Mesothelial cell of epicardium (in vitro differentiated cells): ENCODE data around the gene QRICH2. TPM values are rescaled to one million over a fixed set of nuclear protein-coding genes. Genes with fewer than 3 reads are reported as not detected.
"Not testable (repeated sequence)": the region's sequence is repeated elsewhere in the genome, so short reads cannot be mapped to it uniquely, and the experiment has no call there.

ENCODE experiments used
- DNase-seq, 2 experiments: peaks; one replicate each; pipeline ENCODE4 v3.0.0; 2021; ENCODE audit warnings: low spot score in 2 of 2; ENCODE audit not compliant: unreplicated experiment in 2 of 2
- H3K27ac Mint-ChIP-seq: 2 replicates; pipeline ENCODE4 v1.8.0; 2021; ENCODE audit warnings: mixed read lengths
- H3K27me3 Mint-ChIP-seq: 2 replicates; pipeline ENCODE4 v1.8.0; 2021; ENCODE audit warnings: low read depth, mixed read lengths
- H3K36me3 Mint-ChIP-seq: 2 replicates; pipeline ENCODE4 v1.8.0; 2021; ENCODE audit warnings: mixed read lengths
- H3K4me1 Mint-ChIP-seq: 2 replicates; pipeline ENCODE4 v1.8.0; 2021; ENCODE audit warnings: mixed read lengths
- H3K4me3 Mint-ChIP-seq: 2 replicates; pipeline ENCODE4 v1.8.0; 2021; ENCODE audit warnings: mild to moderate bottlenecking, moderate library complexity, mixed read lengths
- H3K9me3 Mint-ChIP-seq: 2 replicates; pipeline ENCODE4 v1.8.0; 2021; ENCODE audit warnings: mixed read lengths
- total RNA-seq: library from RNA; stranded (reverse); gene quantifications from 3 replicates; pipeline ENCODE4 v1.2.1, GENCODE V29; 2021
- TF ChIP-seq, protein P1 (sequence below): fragments of 200-600 bp; sonication (generic); IDR thresholded peaks from one replicate; pipeline ENCODE4 v1.5.0; 2021; ENCODE audit warnings: antibody characterized with exemption; ENCODE audit not compliant: unreplicated experiment

Gene QRICH2
- total RNA-seq, 1 donor from 2014 or later, result 7.2 TPM

DNA sequence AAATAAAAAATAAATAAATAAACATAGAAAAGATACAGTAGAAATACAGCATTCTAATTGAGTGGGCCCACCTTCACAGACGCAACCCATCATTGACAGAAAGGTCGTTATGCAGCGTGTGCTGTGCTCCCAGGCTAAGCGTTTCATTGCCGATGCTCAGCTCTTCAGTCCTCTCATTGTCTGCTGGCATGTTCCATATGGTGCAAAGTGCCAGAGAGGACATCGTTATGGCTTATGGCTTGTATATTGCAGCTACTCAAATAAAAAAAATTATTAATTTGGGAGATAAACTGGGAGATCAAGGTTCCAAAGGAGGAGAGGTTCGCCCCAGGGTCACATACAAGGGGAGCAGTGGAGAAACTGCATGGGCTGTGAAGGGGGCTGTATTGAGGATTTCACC lies 54.2 kb downstream of the QRICH2 start:
- Mint-ChIP-seq H3K27me3 (no peaks in the 10 kb centered on the region), H3K9me3 (peaks cover 3% of the 10 kb centered on the region), H3K36me3 (no peaks in the 10 kb centered on the region), H3K27ac (no peak overlapping the region), H3K4me1 (peaks cover 9% of the 10 kb centered on the region), H3K4me3 (no peak overlapping the region)
- TF ChIP-seq, protein P1, sequence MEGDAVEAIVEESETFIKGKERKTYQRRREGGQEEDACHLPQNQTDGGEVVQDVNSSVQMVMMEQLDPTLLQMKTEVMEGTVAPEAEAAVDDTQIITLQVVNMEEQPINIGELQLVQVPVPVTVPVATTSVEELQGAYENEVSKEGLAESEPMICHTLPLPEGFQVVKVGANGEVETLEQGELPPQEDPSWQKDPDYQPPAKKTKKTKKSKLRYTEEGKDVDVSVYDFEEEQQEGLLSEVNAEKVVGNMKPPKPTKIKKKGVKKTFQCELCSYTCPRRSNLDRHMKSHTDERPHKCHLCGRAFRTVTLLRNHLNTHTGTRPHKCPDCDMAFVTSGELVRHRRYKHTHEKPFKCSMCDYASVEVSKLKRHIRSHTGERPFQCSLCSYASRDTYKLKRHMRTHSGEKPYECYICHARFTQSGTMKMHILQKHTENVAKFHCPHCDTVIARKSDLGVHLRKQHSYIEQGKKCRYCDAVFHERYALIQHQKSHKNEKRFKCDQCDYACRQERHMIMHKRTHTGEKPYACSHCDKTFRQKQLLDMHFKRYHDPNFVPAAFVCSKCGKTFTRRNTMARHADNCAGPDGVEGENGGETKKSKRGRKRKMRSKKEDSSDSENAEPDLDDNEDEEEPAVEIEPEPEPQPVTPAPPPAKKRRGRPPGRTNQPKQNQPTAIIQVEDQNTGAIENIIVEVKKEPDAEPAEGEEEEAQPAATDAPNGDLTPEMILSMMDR, result no peak
- DNase-seq, result no peak

DNA sequence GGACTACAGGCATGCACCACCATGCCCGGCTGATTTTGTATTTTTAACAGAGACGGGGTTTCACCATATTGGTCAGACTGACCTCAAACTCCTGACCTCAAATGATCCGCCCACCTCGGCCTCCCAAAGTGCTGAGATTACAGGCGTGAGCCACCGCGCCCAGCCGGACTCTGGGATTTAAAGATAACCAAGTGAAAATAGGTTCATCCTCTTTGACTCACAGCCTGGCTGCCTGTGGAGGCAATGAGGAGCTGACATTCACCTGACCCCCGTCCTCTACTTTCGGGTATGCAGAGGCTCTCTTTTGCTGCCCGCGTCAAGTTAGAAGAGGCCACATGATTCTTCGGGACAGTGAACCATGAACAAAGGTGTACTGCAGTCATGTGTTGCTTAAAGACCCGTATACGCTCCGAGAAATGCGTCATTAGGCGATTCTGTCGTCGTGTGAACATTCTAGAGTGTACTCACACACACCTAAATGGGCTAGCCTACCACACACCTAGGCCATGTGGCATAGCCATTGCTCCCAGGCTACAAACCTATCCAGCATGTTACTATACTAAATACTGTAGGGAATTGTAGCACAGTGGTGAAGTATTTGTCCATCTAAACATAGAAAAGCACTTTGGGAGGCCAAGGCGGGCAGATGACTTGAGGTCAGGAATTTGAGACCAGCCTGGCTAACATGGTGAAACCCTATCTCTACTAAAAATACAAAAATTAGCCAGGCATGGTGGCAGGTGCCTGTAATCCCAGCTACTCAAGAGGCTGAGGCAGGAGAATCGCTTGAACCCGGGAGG lies 54.9 kb downstream of the QRICH2 start:
- H3K36me3 Mint-ChIP-seq, DNase-seq, H3K27me3 Mint-ChIP-seq, H3K4me3 Mint-ChIP-seq, H3K9me3 Mint-ChIP-seq, H3K27ac Mint-ChIP-seq, H3K4me1 Mint-ChIP-seq: not testable (repeated sequence)

DNA sequence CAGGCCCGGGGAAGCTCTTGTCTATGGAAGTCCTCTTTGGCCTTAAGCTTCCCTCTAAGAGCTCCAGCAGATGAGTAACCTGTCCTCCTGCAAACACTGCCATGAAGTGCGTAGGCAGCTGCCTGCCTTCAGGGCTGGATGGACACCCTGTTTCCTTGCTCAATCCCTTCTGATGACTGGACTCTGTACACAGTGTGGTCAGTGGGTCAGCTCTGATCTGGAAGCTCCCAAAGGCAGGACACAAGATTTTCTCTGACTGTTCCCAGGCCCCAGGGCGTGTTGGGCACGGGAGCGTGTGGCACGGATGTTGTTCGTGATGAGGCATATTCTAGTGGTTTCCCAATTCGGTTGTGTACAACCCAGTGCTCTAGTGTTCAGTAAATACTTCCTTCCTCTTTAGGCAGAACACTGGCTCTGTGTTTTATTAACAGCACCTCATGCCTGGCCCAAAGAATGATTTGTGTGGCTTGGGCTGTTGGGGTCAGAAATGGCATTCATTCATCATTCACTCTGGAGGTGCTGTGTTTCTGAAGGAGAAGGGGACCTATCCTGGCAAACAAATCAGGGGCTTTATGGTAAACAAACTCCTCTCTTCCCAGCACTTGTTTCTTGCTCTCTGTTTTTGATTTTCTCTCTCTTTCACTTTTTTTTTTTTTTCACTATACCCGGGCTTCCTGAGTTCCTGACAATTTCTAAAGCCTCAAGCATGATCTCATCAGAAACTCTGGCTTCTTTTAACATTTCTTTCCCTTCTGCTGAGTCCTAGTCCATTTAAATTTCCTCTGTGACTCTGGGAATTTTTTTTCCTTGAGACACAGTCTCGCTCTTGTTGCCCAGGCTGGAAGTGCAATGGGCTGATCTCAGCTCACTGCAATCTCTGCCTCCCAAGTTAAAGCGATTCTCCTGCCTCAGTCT lies 55.8 kb downstream of the QRICH2 start:
- H3K4me3 Mint-ChIP-seq, result no peak overlapping the region
- H3K27ac Mint-ChIP-seq, result peak overlapping the region; percentile 85
- TF ChIP-seq, protein P1, result no peak
- H3K9me3 Mint-ChIP-seq, result peaks cover 3% of the 10 kb centered on the region
- no peaks in the 10 kb centered on the region for H3K36me3 Mint-ChIP-seq
- no peak for DNase-seq
- peaks cover 7% of the 10 kb centered on the region for H3K4me1 Mint-ChIP-seq
- H3K27me3 Mint-ChIP-seq, result no peaks in the 10 kb centered on the region

DNA sequence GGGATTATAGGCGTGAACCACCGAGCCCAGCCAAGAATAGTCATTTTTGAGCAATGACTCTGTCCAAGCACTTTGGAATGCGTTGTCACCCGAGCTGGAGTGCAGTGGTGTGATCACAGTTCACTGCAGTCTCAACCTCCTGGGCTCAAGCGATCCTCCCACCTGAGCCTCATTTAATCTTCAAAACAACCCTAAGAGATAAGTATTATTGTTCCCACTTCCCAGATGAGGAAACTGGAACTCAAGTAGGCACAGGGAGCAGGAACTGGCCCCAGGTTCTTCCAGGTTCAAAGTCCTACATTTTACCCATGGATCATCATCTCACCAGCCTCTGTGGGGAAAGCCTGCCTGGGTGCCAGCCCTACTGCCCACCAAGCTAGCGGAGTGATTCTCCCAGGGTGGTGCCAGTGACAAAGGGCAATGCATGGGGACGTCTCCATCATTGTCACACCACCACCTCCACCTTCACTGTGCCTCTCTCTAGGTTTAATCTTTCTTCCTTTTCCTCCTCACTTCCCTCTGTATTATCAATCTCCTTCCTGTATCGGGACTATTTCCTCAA lies 56.5 kb downstream of the QRICH2 start:
- H3K4me3 Mint-ChIP-seq, result no peak overlapping the region
- no peaks in the 10 kb centered on the region for H3K27me3 Mint-ChIP-seq
- H3K4me1 Mint-ChIP-seq, result peaks cover 7% of the 10 kb centered on the region
- no peaks in the 10 kb centered on the region for H3K36me3 Mint-ChIP-seq
- H3K27ac Mint-ChIP-seq, result no peak overlapping the region
- no peaks in the 10 kb centered on the region for H3K9me3 Mint-ChIP-seq
- DNase-seq, result no peak
- TF ChIP-seq, protein P1, result no peak

DNA sequence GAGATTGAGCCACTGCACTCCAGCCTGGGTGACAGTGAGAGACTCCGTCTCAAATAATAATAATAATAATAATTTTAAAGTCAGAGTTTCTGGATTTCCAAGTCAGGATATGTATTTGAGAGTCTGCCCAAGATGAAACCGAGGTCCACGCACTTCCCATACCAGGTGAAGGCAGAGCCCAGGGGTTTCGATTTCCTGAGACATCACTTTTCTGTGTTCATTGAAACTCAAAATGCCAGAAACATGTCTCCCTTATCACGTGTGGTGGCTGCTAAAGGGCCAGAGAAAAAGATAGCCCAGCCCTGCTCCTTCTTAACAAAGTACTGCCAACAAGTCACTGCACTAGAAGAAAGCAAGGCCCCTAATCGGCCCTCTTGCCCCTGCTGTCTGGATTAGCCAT lies 57.9 kb downstream of the QRICH2 start:
- H3K27ac Mint-ChIP-seq, result no peak overlapping the region

More for the DNA sequence above, 57.9 kb downstream of the QRICH2 start:
- no peaks in the 10 kb centered on the region for H3K27me3 Mint-ChIP-seq
- no peaks in the 10 kb centered on the region for H3K9me3 Mint-ChIP-seq
- no peaks in the 10 kb centered on the region for H3K36me3 Mint-ChIP-seq
- TF ChIP-seq, protein P1, result no peak
- no peak for DNase-seq
- peaks cover 10% of the 10 kb centered on the region for H3K4me1 Mint-ChIP-seq
- no peak overlapping the region for H3K4me3 Mint-ChIP-seq
